Stimulated activated CD4-positive, alpha-beta T cell treated with anti-CD3 and anti-CD28 coated beads, Interleukin-15, amount 100 ng/mL, for 24 hours (primary cell): ENCODE data around the gene CACNA1I.
"Not testable (repeated sequence)": the region's sequence is repeated elsewhere in the genome, so short reads cannot be mapped to it uniquely, and the experiment has no call there.

Experiments
- DNase-seq: peaks from one replicate; pipeline ENCODE4 v3.0.0-alpha.2; 2020

The CACNA1I gene

DNA sequence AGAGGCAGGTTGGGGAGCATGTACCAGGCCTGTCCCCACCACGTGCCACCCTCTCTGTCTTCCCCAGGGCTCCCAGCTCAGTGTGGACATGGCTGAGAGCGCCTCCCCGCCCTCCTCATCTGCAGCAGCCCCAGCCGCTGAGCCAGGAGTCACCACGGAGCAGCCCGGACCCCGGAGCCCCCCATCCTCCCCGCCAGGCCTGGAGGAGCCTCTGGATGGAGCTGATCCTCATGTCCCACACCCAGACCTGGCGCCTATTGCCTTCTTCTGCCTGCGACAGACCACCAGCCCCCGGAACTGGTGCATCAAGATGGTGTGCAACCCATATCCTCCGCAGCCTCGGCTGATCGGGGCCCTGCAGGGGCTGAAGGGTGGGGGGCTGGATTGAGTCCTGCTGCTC, at the start of gene CACNA1I:
TSS of gene CACNA1I (plus strand) at position 89 of the 400 bp plus-strand sequence. CDS start at position 89, 0 bp downstream.
- DNase-seq, result no peak

DNA sequence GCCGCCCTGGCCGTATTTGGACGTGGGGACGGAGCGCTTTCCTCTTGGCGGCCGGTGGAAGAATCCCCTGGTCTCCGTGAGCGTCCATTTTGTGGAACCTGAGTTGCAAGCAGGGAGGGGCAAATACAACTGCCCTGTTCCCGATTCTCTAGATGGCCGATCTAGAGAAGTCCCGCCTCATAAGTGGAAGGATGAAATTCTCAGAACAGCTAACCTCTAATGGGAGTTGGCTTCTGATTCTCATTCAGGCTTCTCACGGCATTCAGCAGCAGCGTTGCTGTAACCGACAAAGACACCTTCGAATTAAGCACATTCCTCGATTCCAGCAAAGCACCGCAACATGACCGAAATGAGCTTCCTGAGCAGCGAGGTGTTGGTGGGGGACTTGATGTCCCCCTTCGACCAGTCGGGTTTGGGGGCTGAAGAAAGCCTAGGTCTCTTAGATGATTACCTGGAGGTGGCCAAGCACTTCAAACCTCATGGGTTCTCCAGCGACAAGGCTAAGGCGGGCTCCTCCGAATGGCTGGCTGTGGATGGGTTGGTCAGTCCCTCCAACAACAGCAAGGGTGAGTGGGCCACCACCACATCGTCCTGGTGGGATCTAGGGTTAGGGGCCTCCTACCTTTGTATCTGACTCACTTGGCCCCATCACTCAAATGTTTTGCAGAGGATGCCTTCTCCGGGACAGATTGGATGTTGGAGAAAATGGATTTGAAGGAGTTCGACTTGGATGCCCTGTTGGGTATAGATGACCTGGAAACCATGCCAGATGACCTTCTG, 49.3 kb upstream of the CACNA1I start:
- DNase-seq, result peak; percentile 45

DNA sequence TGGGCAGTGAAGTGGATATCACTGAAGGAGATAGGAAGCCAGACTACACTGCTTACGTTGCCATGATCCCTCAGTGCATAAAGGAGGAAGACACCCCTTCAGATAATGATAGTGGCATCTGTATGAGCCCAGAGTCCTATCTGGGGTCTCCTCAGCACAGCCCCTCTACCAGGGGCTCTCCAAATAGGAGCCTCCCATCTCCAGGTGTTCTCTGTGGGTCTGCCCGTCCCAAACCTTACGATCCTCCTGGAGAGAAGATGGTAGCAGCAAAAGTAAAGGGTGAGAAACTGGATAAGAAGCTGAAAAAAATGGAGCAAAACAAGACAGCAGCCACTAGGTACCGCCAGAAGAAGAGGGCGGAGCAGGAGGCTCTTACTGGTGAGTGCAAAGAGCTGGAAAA, 48.5 kb upstream of the CACNA1I start:
- not testable (repeated sequence) for DNase-seq

DNA sequence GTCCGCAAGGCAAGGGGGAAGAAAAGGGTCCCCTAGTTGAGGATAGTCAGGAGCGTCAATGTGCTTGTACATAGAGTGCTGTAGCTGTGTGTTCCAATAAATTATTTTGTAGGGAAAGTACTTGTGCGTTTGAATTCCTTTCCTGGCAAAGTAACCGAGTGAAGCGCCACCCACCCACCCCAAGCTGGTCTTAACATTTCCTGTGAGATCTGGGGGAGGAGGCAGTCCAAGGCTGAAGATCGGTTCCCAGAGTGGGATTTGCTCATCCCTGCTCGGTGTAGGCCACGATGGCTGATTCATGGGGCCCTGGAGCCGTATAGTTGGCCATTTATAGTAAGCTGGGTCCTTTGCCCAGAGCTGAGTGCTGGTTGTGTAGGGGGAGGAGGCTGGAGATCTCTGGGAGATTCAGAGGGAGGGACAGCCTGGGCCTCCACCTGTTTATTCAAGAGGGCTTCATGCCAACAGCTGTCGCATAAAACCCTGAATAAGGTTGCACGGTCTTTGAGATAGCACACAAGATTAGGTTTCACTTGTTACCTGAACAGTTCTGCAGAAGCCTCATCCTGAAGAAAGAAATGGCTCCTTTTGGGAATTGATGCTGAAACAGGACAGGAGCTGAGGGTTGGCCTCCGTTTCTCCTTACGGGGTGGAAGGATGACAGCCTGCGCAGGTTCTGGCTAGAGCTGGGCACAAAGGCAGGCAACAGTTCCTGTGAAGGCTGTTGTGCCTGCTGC, 47.8 kb upstream of the CACNA1I start:
- DNase-seq, result peak; percentile 42

DNA sequence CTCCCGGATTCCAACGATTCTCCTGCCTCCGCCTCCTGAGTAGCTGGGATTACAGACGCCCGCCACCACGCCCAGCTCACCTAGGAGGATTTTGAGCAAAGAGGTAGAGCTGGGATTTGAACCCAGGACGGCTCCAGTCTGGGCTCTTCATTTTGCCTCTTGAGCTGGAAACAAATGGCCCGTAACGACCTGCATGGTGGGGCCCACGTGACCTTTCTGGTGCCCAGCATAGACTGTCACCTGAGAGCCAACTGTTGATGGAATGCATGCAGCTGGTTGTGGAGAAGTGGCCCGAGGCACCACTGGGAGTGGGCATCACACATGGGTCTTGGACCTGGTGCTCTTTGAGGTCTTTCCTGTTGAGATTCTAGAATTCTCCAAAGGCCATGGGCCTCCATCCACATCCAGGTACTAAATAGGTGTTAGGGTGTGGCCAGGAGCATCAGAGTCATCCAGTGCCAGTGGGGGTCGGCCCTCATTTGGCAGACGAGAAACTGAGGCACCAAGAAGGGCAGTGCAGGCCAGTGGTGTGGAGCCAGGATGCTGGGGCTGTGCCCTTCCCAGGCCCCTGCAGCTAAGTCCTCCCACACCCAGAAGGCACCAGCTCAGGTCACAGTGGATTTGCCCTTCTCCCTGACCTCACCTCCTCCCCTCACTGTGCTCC, 46.3 kb upstream of the CACNA1I start:
- no peak for DNase-seq

DNA sequence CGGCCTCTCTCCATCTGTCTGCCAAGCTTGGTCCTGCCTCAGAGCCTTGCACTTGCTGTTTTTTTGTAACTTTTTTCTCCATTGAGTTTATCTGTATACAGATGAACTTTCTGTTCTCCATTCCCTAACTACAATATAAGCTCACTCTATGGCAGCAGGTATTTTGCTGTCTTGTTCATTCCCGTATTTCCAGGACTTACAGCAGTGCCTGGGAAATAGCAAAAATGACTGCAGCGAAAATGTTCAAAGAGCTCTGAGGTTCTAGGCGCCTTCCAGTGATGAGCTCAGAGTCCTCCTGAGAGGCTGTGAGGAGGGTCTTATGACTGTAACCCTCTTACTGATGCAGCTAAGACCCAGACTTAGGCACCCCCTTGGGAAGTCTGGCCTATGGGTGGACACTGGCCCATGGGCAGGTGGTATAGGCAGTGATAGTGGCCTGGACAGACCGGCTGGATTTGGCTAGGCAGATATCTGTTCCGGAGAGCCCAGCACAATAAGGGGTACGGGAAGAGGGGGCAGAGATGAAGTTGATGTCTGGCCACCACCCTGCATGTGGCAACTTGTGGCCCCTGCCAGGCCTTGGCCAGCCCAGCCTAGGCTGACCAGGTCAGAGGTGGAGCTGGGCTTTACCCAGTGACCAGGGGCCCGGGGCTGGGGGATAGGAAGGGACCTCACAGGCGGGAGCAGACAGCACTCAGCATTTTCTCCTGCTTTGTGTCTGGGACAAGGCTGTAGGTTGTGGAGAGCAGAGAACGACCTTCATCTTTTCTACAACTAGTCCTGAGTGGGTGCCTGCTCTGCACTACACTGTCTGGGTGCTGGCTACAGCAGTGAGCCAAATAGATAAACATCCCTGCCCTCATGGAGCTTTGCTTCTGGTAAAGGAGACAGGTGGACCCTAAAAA, 45.5 kb upstream of the CACNA1I start:
- no peak for DNase-seq

DNA sequence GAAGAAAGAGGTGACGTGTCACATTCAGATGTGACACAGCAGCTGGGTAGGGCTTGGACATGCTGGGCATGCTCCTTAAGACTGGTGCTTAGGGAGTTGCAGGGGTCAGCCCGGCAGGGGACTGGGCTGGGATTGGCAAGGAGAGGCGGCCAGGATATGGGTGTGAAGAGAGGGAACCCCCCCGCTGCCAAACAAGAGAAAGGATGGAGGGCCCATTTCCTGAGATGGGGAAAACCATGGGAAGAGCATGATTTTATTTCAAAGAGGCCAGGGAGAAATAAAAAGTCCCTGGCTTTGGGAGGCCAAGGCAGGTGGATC, 44.9 kb upstream of the CACNA1I start:
- no peak for DNase-seq

DNA sequence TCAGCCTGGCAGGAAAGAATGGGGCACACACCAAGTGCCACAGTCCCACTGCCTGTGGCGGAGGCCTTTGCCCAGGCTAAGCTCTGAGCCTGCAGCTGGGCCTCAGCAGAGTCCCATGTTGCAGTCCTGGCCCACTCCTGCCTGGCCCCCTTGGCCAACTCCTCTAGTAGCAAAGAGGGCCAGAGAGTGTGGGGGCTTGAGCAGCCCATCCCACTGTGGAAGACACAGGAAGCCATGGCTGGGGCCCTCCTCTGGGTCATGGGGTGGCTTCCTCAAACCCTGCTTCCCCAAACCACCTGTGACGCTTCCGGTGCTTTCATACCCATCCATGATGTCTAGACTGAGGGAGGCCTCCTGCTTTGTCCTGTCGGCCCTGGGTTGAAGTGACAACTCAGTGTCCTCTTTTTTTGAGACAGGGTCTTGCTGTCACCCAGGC, 43.8 kb upstream of the CACNA1I start:
- DNase-seq, result peak; percentile 58

DNA sequence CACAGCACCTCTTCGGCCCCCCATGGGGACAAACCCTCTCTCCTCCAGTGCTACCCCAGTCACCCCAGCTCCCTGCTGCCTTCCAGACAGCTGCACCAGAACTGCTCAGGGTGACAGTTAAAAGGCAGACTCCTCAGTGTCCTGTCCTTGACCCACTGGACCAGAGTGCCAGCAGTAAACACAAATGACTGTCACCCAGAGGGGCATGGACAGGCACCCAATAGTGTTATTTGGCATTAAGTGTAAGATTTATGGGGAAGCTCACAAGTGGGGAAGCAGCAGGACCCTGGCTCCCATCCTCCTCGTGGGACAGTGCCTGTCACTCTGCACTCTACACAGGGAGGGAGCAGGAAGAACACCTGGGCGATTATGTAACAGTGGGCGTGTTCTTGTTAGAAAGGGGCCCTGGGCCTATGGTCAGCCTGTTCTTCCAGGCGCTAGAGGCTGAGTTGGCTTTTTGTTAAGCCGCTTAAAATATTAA, 43.0 kb upstream of the CACNA1I start:
- no peak for DNase-seq

DNA sequence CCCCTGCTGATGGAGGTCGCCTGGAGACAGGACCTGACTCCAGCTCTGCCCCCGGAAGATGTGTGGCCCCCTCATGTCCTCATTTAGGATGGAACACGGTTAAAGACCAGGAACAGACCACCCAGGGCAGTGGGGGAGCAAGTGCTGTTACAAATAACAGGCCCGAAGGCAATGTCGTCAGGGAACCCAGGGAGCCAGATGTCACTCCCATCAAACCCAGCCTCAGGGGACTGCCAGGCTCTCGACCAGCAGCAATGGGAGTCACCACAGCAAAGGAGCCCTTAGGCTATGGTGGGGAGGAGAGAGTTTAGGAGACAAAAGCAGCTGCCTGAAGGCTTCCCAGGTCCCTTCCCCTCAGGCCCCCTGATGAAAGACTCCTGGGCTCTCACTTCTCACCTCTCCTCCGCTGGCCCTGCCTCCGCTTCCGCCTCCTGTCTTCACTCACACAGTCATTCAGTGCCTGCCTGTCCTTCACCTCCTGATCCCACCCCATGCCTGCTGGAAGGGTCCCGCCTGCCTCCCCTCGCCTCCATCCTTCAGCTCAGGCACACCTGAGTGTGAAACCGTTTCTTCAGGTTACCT, 42.4 kb upstream of the CACNA1I start:
- no peak for DNase-seq

DNA sequence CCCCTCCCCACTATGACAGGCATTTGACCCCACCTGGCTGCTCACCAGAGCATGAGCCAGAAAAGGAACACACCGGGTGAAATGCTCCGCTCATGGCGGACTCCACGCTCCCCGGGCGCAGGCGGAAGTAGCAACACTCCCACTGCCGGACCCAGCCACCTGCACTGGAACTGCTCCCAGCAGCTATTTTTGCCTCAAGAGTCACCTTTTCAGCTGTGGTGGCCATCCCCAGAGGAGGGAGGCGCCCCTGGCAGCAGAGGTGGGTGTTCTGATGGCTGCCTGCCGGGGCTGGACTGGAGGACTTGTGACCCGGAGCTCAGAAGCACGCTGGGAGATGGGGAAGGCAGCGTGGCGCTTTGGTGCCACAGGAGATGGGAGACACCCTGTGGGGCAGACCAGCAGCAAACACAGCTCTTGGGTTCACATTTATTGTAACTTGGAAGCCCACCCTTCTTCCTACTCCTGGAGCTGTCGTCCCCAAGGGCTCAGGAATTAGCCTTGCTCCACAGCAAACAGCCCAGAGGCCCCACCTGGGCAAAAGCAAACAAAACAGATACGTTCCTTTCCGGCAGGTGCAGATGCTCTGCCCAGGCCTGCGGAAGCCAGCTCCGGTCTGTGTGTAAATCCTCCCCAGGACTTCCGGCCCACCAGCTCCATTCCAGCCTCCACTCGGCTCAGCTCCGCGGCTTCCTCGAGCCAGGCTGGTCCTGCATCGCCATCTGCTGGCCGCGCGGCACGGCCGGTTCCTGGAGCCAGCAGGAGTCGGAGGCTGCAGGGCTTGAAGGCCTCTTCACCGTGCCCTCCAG, 41.7 kb upstream of the CACNA1I start:
- DNase-seq, result peak; percentile 93

DNA sequence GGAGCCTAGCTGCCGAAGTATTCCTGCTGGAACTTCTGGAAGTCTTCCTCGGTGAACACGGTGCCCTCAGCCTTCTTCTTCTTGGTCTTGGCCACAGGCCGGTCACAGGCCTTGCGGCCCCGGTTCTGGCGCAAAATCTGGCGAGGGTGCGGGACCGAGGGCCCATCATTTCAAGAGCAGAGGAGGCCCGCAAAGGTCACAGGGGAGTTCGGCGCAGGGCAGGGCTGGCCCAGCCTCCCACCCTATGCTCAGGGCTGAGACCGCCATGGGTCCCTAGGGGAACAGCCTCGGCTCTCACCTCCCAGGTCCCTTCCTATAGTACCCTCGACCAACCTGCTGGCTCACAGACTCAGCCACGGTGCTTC, 41.1 kb upstream of the CACNA1I start:
- DNase-seq, result no peak

DNA sequence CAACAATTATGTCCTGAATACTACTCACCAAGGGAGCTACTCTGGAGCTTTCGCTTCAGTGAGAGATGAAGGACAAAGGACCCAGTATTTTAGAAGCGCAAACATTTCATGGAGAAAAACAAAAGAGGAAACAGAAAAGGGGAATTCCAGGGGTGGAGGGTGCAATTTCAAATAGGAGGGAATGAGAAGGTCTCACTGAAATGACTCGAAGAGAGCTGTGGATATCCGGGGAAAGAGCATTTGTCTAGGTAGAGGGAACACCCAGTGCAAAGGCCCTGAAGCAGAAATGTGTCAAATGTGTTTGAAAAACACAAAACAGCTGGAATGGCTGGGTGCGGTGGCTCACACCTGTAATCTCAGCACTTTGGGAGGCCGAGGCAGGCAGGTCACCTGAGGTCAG, 40.4 kb upstream of the CACNA1I start:
- DNase-seq, result no peak

DNA sequence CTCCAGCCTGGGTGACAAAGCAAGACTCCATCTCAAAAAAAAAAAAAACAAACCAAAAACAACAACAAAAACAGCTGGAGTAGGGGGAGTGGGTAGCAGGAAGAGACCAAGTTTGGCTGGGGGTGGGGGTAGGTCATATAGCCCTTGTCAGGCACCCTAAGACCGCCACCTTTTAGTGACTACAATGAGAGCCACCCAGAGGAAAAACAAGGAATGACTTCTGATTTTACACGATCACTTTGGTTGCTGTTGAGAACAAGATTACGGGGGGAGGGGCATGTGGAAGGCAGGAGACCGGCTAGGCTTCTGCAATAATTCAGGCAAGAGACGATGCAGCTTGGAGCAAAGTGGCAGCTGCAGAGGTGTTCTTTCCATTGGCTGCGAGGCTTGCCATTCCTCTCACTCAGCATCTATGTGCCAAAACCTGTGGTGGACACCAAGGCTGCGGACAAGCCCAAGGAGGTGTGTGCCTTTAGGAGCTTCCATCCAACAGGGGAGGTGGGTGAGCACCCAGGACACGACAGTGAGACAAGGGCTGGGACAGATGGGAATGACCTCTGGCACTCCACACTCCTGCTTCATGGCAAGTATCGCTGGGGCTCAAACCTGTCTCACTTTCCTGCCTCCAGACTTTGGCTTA, 39.7 kb upstream of the CACNA1I start:
- peak; percentile 48 for DNase-seq

DNA sequence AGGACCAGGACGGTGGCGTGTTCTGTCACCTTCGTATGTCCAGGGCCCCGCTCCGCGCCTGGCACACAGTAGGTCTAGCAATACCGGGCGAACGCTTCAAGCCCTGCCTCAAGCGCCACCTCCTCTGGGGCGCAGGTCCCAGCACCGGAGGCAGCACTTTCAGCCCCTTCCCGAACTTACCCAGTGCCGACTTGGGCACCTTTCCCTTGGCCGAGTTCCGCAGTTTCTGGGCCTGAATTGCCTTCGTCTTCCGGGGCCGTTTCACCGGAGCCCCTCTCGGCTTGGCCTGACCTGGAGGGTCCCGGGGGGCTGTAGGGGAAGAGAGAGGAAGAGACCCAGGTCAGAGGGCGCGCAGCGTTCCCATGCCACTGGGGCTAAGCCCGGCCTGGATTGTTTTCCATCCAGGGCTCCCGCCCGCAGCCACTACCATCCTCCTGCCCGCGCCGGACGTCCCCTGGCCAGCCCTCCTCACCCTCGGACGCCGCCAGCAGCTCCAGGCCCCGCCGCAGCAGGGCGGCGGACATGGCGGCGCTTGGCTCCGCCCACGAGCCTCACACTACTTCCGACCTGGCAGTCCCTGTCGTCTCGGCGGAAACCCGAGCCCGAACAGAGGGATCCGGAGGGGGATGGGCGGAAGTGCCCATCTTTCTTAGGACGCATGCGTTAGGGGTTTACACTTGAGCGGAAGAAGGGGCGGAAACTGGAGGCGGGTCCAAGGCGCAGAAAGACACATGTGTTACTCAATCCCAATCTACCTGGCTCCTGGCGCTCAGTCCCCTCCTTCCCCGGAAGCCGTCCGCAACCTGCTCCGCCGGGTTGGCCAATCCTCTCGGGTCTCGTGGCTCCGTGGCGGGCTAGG, 38.1 kb upstream of the CACNA1I start, which contains the start of gene RPS19BP1:
TSS of gene RPS19BP1 (minus strand) at position 534 of the 859 bp plus-strand sequence. CDS start at position 524, 10 bp downstream.
- DNase-seq, result peak; percentile 100

DNA sequence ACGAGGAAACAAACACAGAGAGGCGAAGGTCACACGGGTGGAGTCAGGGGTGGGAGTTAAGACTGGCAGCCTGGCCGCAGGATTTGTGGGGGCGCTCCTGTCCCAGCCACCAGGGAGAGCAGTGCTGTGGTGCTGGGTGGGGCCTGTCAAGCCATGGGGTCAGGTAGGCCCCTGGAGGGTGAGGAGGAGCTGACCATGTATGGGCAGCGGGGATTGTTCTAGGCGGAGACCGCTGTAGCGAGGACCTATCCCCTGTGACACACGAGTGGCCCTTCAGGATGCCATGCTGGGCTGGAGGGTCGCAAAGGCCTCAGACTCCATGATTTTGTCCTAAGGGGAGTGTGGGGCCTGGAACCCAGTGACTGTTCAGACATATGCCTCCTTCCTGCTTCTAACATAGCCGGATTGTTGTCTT, 36.5 kb upstream of the CACNA1I start:
- DNase-seq, result no peak

DNA sequence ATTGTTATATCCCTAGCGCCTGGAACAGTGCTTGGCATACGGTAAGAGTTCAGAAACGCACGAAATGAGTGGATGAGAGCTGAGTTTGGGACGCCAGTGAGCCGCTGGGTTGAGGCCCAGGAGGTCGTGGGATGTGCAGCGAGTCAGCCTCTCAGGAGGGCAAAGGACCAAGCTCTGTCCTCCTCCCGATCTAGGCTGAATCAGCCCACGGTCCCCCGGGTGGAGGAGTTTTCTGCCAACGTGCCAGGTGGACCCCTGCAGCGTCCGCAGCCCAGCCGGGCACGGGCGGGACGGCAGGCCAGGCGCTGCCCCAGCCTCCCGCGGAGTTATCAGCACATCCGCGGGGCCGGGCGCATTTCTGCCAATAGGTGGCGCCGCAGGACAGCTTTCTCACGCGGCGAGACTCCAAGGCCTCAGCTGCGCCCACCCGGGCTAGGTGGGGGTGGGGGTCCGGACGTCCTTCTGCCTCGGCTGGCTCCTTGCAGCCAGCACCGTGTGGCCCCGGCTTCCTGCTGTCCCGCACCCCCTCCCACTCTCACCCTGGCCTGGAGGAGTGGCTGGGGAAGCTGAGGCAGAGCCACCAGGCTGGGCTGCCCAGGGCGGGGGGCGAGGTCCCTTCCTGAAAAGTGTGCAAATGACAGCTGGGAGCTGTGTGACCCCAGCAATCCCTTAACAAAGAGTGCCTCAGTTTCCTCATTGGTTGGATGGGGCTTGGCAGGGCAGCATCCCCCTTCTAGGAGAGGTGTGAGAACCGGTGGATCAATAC, 35.8 kb upstream of the CACNA1I start:
- peak; percentile 89 for DNase-seq

DNA sequence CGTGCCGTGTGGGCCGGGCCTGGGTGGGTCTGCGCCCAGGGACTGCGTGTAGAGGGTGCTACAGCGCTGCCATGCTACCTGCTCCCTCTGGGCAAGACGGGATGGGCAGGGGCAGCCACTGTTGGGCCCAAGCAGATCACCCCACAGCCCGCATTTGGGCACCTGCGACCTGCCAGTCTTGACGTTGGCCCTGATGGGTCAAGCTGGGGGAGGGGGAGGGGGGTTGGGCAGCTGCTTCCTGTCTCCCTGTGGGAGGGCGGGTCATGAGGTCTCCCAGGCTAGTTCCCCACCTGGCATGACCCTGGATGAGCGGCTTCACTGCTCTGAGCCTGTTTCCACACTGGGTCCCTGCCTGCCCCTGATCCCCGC, 35.2 kb upstream of the CACNA1I start:
- no peak for DNase-seq

DNA sequence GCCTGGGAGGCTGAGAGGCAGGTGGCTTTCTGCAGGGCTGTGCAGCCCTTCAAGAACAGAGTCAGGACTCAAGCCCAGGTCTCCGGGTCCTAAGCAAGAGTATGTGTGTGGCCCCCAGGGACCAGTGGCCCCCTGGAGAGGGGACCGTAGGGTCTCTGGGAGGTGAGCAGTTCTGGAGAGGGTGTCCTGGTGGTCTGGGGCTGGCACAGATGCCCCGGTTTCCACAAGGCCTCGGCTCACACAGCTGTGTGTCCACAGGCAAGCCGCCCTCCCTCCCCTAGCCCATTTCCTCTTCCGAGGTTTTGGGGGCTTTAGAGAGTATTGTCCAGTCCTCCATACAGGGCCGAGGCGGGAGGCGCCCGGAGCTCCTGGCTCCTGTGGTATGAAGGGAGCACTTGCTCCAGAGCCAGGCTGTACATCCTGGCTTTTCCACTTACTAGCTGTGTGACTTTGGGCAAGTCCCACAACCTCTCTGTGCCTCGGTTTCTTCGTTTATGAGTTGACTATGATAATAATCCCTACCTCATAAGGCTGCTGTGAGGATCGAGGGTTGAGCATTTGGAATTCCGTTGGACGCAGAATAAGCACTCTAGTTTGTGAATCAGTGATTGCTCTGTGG, 34.6 kb upstream of the CACNA1I start:
- no peak for DNase-seq
